SK-N-SH treated with all-trans-retinoic acid at 6 μM for 48 hours (cell line): ENCODE measurements around the gene ITGBL1.

Experiments used
- ARNTL ChIP-seq: fragments of 450-650 bp; formaldehyde crosslinking; IDR thresholded peaks from 2 replicates; pipeline ENCODE4 v1.5.0; 2020; ENCODE audit warnings: low read depth, mild to moderate bottlenecking, moderate library complexity, borderline replicate concordance
- CREB5 ChIP-seq: fragments of 250-450 bp; sonication (Bioruptor Pico); IDR thresholded peaks from 2 replicates; pipeline ENCODE4 v1.5.1; 2020; ENCODE audit warnings: low read depth, mild to moderate bottlenecking, moderate library complexity
- CSDC2 ChIP-seq: fragments of 250-450 bp; sonication (Bioruptor Pico); IDR thresholded peaks from 2 replicates; pipeline ENCODE4 v1.5.0; 2020; ENCODE audit warnings: mild to moderate bottlenecking, moderate library complexity
- CSRNP3 ChIP-seq: fragments of 250-450 bp; sonication (Bioruptor Pico); IDR thresholded peaks from 2 replicates; pipeline ENCODE4 v1.5.1; 2021; ENCODE audit warnings: mild to moderate bottlenecking, moderate library complexity
- ISL1 ChIP-seq: fragments of 250-450 bp; sonication (Bioruptor Pico); IDR thresholded peaks from 2 replicates; pipeline ENCODE4 v2.1.2; 2022; ENCODE audit warnings: mild to moderate bottlenecking, moderate library complexity
- PPARA ChIP-seq: fragments of 250-450 bp; sonication (Bioruptor Pico); IDR thresholded peaks from 2 replicates; pipeline ENCODE4 v1.5.0; 2020; ENCODE audit warnings: mild to moderate bottlenecking, borderline replicate concordance
- SNAI2 ChIP-seq: fragments of 250-450 bp; sonication (Bioruptor Pico); IDR thresholded peaks from 2 replicates; pipeline ENCODE4 v1.5.0; 2020; ENCODE audit warnings: mild to moderate bottlenecking, moderate library complexity
- TCF4 ChIP-seq: fragments of 250-450 bp; sonication (Bioruptor Pico); IDR thresholded peaks from 2 replicates; pipeline ENCODE4 v1.8.0; 2021; ENCODE audit warnings: mild to moderate bottlenecking, moderate library complexity, borderline replicate concordance
- TSHZ2 ChIP-seq: fragments of 250-450 bp; sonication (Bioruptor Pico); IDR thresholded peaks from 2 replicates; pipeline ENCODE4 v1.5.0; 2020; ENCODE audit warnings: mild to moderate bottlenecking, moderate library complexity
- ZFP3 ChIP-seq: fragments of 250-450 bp; sonication (Bioruptor Pico); IDR thresholded peaks from 2 replicates; pipeline ENCODE4 v1.5.0; 2020; ENCODE audit warnings: mild to moderate bottlenecking, moderate library complexity
- ZFP30 ChIP-seq: fragments of 450-650 bp; formaldehyde crosslinking; IDR thresholded peaks from 2 replicates; pipeline ENCODE4 v1.5.0; 2022; ENCODE audit warnings: mild to moderate bottlenecking, moderate library complexity
- ZNF565 ChIP-seq: fragments of 450-650 bp; formaldehyde crosslinking; conservative IDR thresholded peaks from 2 replicates; pipeline ENCODE4 v1.5.0; 2020; ENCODE audit warnings: low read depth, mild to moderate bottlenecking, moderate library complexity

- TF ChIP-seq CREB5, result 0 out of 2 replicates have a peak, but pooled peaks have one; percentile 27
- TF ChIP-seq ISL1 (CRISPR knock-in tag), result peak; percentile 61; the same call in 1 of the 2 replicates
- TF ChIP-seq PPARA (CRISPR knock-in tag), result no peak
- no peak for TF ChIP-seq ZFP3 (CRISPR knock-in tag)
- no peak for TF ChIP-seq ZNF565 (CRISPR knock-in tag)
- peak; percentile 18; the same call in 1 of the 2 replicates for TF ChIP-seq TSHZ2 (CRISPR knock-in tag)
- TF ChIP-seq ARNTL, result no peak
- TF ChIP-seq CSDC2, result no peak
- peak; percentile 35; the same call in 1 of the 2 replicates for TF ChIP-seq TCF4 (CRISPR knock-in tag)
- no peak for TF ChIP-seq CSRNP3 (CRISPR knock-in tag)
- no peak for TF ChIP-seq ZFP30 (CRISPR knock-in tag)
- no peak for TF ChIP-seq SNAI2 (CRISPR knock-in tag)
Measured at GRCh38 chr13:101755228-101755887, 302.9 kb downstream of the ITGBL1 start.
